ENCODE data around the gene CDH22. TPM values are rescaled to one million over a fixed set of nuclear protein-coding genes. Genes with fewer than 3 reads are reported as not detected.
A peak's percentile ranks its signal among the peaks of the same experiment; 100 is the strongest.

Gene CDH22
- total RNA-seq, 1 donor from 2014 or later: 0.09 TPM

- intact Hi-C loops (cut with micrococcal nuclease): no loop called here
These were observed 129.4 kb downstream of the CDH22 start for GRCh38 chr20:46178891-46179290.

GRCh38 chr20:46177768-46178167 is 130.5 kb downstream of the CDH22 start:
- intact Hi-C loops (cut with micrococcal nuclease): no loop called here
- ATAC-seq (ENCODE audit: low read depth): no peak
- Mint-ChIP-seq H3K27me3 (peaks cover 41% of the 10 kb centered on the region), H3K9me3 (no peaks in the 10 kb centered on the region), H3K4me1 (no peaks in the 10 kb centered on the region), H3K27ac (no peak overlapping the region), H3K4me3 (no peak overlapping the region), H3K36me3 (ENCODE audit: low read depth) (no peaks in the 10 kb centered on the region)
- CTCF ChIA-PET: interaction anchor here (0.8 kb wide), 1 partner anchor 163 kb away, joined by 3 read pairs; no protein-coding TSS in a partner anchor
- POLR2A ChIA-PET: no interaction called here
- no peak for DNase-seq
- TF ChIP-seq CTCF (IDR thresholded peaks at IDR 0.05): no peak

More at GRCh38 chr20:46178891-46179290, 129.4 kb downstream of the CDH22 start:
- no peak for TF ChIP-seq CTCF (IDR thresholded peaks at IDR 0.05)
- Mint-ChIP-seq H3K36me3 (ENCODE audit: low read depth) (no peaks in the 10 kb centered on the region), H3K9me3 (no peaks in the 10 kb centered on the region), H3K4me1 (no peaks in the 10 kb centered on the region), H3K27ac (no peak overlapping the region), H3K27me3 (peaks cover 30% of the 10 kb centered on the region), H3K4me3 (no peak overlapping the region)
- DNase-seq: no peak
- ChIA-PET POLR2A (no interaction called here), CTCF (interaction anchor here (0.8 kb wide), 1 partner anchor 164 kb away, joined by 3 read pairs; no protein-coding TSS in a partner anchor)
- ATAC-seq (ENCODE audit: low read depth): no peak

- POLR2A ChIA-PET: no interaction called here
These were observed 131.4 kb downstream of the CDH22 start for GRCh38 chr20:46176739-46177378.

DNA sequence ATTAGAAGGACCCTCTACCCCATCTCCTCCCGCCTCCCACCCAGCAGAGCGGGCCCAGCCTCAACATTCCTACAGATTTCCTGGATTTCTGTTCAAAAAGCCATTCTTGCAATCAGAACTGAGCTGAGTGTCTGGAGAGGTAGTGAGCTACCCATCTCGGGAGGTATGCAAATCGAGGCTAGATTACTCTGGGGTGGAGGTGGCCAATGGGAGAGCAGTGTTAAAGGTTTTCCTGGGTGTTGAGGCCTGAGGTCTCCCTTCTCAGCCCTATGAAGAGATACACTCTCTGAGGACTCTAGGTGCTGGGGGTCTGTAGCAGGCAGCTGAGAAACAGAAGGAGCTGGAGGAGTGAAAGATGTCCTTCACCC is 133.2 kb downstream of the CDH22 start:
- DNase-seq: no peak
- Mint-ChIP-seq H3K9me3 (no peaks in the 10 kb centered on the region), H3K27me3 (peaks cover 48% of the 10 kb centered on the region), H3K36me3 (ENCODE audit: low read depth) (no peaks in the 10 kb centered on the region), H3K4me3 (peak overlapping the region; percentile 36), H3K4me1 (no peaks in the 10 kb centered on the region), H3K27ac (no peak overlapping the region)
- intact Hi-C loops (cut with micrococcal nuclease): no loop called here
- ChIA-PET CTCF (interaction anchor here (0.8 to 4.5 kb wide), 13 partner anchors 31 to 188 kb away, joined by 3 to 39 read pairs (median 5); no protein-coding TSS in a partner anchor), POLR2A (interaction anchor here (1.6 kb wide), 1 partner anchor 75 kb away, joined by 8 read pairs; no protein-coding TSS in a partner anchor)
- ATAC-seq (ENCODE audit: low read depth): no peak
- TF ChIP-seq CTCF (IDR thresholded peaks at IDR 0.05): no peak

More at GRCh38 chr20:46176739-46177378, 131.4 kb downstream of the CDH22 start:
- H3K9me3 Mint-ChIP-seq: no peaks in the 10 kb centered on the region
- no peak overlapping the region for H3K27ac Mint-ChIP-seq
- no peaks in the 10 kb centered on the region for H3K36me3 Mint-ChIP-seq (ENCODE audit: low read depth)
- no peak for TF ChIP-seq CTCF (IDR thresholded peaks at IDR 0.05)
- H3K4me1 Mint-ChIP-seq: no peaks in the 10 kb centered on the region
- H3K27me3 Mint-ChIP-seq: peaks cover 48% of the 10 kb centered on the region
- no peak for ATAC-seq (ENCODE audit: low read depth)
- intact Hi-C loops (cut with micrococcal nuclease): no loop called here
- H3K4me3 Mint-ChIP-seq: no peak overlapping the region
- no peak for DNase-seq
- CTCF ChIA-PET: interaction anchor here (2.2 to 2.8 kb wide), 3 partner anchors 45 to 89 kb away, joined by 5 to 15 read pairs (median 14); no protein-coding TSS in a partner anchor

- peak; percentile 69 for DNase-seq
- TF ChIP-seq CTCF (IDR thresholded peaks at IDR 0.05): no peak
- Mint-ChIP-seq H3K27ac (no peak overlapping the region), H3K4me3 (no peak overlapping the region), H3K27me3 (peaks cover 49% of the 10 kb centered on the region), H3K36me3 (ENCODE audit: low read depth) (no peaks in the 10 kb centered on the region), H3K9me3 (no peaks in the 10 kb centered on the region), H3K4me1 (no peaks in the 10 kb centered on the region)
- ATAC-seq (ENCODE audit: low read depth): peak; percentile 97
- ChIA-PET POLR2A (interaction anchor here (1.6 kb wide), 1 partner anchor 74 kb away, joined by 8 read pairs; no protein-coding TSS in a partner anchor), CTCF (interaction anchor here (0.8 to 4.5 kb wide), 14 partner anchors 9 to 187 kb away, joined by 3 to 39 read pairs (median 5); no protein-coding TSS in a partner anchor)
- intact Hi-C loops (cut with micrococcal nuclease): loop anchor here (1.0 kb wide), 5 partner anchors 42 to 187 kb away; no protein-coding TSS in a partner anchor
These were observed 133.7 kb downstream of the CDH22 start for GRCh38 chr20:46174469-46175126.
